ENCODE measurements around the gene SERPINA3. TPM values are rescaled to one million over a fixed set of nuclear protein-coding genes. Genes with fewer than 3 reads are reported as not detected.

SERPINA3 gene
- total and polyA plus RNA-seq, 4 donors = 4.9 to 446 (median 254) TPM

DNA sequence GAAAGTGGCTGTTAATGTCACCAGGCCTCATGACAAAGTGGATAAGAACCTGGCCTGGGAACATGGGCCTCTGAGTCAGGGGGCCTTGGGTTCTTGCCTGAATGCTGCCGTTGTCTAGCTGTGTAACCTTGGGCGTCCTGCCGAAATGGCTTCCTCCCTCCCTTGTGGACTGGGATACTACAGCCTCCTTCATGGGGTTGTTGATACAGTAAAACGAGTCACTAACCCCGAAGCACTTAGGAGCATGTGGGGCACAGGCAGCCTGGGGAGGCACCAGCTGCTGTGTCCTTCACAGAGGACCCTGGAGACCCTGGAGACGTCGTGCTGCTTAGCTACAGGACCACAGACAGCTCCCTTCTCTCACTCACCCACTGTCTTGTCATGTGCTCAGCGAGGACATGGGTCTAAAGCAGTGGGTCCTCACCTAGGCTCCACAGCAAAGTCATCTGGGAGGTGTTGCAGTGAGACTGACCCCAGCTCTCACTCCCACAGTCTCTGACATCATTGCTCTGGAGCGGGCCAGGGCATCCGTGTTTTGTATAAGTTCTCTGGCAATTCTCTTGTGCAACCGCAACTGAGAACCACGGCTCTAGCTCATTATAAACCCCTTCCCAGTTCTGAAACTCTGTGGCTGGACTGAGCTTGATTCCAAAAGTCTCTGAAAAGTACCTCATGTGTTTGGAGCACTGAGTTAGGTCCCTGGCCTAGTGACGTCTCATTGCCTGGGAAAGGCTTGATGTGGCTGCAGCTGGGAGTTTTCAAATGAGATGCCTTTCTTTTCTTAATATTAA lies 42.1 kb downstream of the SERPINA3 start:
- ATAC-seq (ENCODE audit: insufficient read depth, low FRiP score) (no peak), DNase-seq (peak in 2 of 3 donors; percentile 23 to 43)
- Histone ChIP-seq H3K27me3 (ENCODE audit: control insufficient read depth in 3 of 3, insufficient read depth in 3 of 3, low read length in 2 of 3) (no peaks in the 10 kb centered on the region), H3K9ac (ENCODE audit: insufficient read depth in 1 of 2, low read length in 2 of 2) (no peak overlapping the region), H3K27ac (ENCODE audit: low read depth in 1 of 2, low read length in 1 of 2) (no peak overlapping the region), H3K9me3 (ENCODE audit: control insufficient read depth in 4 of 4, insufficient read depth in 3 of 4, low read length in 3 of 4) (peaks cover 0 to 12% (median 0%) of the 10 kb centered on the region in 4 donors), H3K4me1 (ENCODE audit: control insufficient read depth in 5 of 5, insufficient read depth in 5 of 5, low read length in 5 of 5) (peaks cover 0 to 7% (median 0%) of the 10 kb centered on the region in 5 donors), H3K4me3 (no peak overlapping the region), H3K36me3 (ENCODE audit: control insufficient read depth in 4 of 4, insufficient read depth in 4 of 4, low read length in 4 of 4) (no peaks in the 10 kb centered on the region)
- WGBS, 2 donors = 62 to 70% methylated on average over 13 of the region's 13 CpGs
- TF ChIP-seq CTCF (IDR thresholded peaks at IDR 0.05; ENCODE audit: control extremely low read depth, extremely low read depth) = no peak

GRCh38 chr14:94655169-94655710 lies 43.0 kb downstream of the SERPINA3 start:
- Histone ChIP-seq H3K4me1 (ENCODE audit: control insufficient read depth in 5 of 5, insufficient read depth in 5 of 5, low read length in 5 of 5) (peaks cover 0 to 7% (median 0%) of the 10 kb centered on the region in 5 donors), H3K9ac (ENCODE audit: insufficient read depth in 1 of 2, low read length in 2 of 2) (no peak overlapping the region), H3K4me3 (no peak overlapping the region), H3K27me3 (ENCODE audit: control insufficient read depth in 3 of 3, insufficient read depth in 3 of 3, low read length in 2 of 3) (no peaks in the 10 kb centered on the region), H3K27ac (ENCODE audit: low read depth in 1 of 2, low read length in 1 of 2) (no peak overlapping the region), H3K36me3 (ENCODE audit: control insufficient read depth in 4 of 4, insufficient read depth in 4 of 4, low read length in 4 of 4) (no peaks in the 10 kb centered on the region), H3K9me3 (ENCODE audit: control insufficient read depth in 4 of 4, insufficient read depth in 3 of 4, low read length in 3 of 4) (peaks cover 0 to 6% (median 0%) of the 10 kb centered on the region in 4 donors)
- 85 to 86% methylated on average over 11 of the region's 11 CpGs for WGBS, 2 donors
- no peak for DNase-seq
- ATAC-seq (ENCODE audit: insufficient read depth, low FRiP score) = no peak
- TF ChIP-seq CTCF (IDR thresholded peaks at IDR 0.05; ENCODE audit: control extremely low read depth, extremely low read depth) = no peak

DNA sequence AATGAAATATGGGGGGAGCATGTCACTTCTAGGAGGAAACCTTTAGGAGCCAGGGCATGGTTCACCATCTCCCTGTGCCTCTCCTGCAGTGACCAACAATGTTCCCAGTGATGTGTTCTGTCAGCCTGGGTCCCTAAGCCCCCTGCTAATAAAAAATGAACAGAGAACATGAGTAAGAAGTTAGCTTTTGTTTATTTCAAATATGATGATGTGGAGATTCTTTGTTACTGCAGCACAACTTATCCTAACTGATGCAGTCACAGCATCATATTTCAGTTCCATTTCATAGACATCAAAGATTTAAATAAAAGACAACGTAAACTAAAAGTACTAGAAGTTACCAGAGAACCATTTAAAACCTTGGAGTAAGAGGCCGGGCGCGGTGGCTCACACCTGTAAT lies 43.9 kb downstream of the SERPINA3 start:
- no peak for ATAC-seq (ENCODE audit: insufficient read depth, low FRiP score)
- Histone ChIP-seq H3K36me3 (ENCODE audit: control insufficient read depth in 4 of 4, insufficient read depth in 4 of 4, low read length in 4 of 4) (no peaks in the 10 kb centered on the region), H3K4me3 (no peak overlapping the region), H3K9me3 (ENCODE audit: control insufficient read depth in 4 of 4, insufficient read depth in 3 of 4, low read length in 3 of 4) (peaks cover 0 to 2% (median 0%) of the 10 kb centered on the region in 4 donors), H3K9ac (ENCODE audit: insufficient read depth in 1 of 2, low read length in 2 of 2) (no peak overlapping the region), H3K27ac (ENCODE audit: low read depth in 1 of 2, low read length in 1 of 2) (no peak overlapping the region), H3K27me3 (ENCODE audit: control insufficient read depth in 3 of 3, insufficient read depth in 3 of 3, low read length in 2 of 3) (no peaks in the 10 kb centered on the region), H3K4me1 (ENCODE audit: control insufficient read depth in 5 of 5, insufficient read depth in 5 of 5, low read length in 5 of 5) (peaks cover 0 to 4% (median 0%) of the 10 kb centered on the region in 5 donors)
- DNase-seq = no peak
- no peak for TF ChIP-seq CTCF (IDR thresholded peaks at IDR 0.05; ENCODE audit: control extremely low read depth, extremely low read depth)
- WGBS, 2 donors = 94 to 97% methylated on average over 4 of the region's 4 CpGs
